ENCODE measurements around the gene COL4A1. TPM values are rescaled to one million over a fixed set of nuclear protein-coding genes. Genes with fewer than 3 reads are reported as not detected.
A peak's percentile ranks its signal among the peaks of the same experiment; 100 is the strongest.

Gene COL4A1
- total RNA-seq, 2 donors from 2014 or later = 140 to 201 TPM

GRCh38 chr13:110166598-110166997 lies 140.4 kb downstream of the COL4A1 start:
- Histone ChIP-seq H3K27me3 (no peaks in the 10 kb centered on the region), H3K36me3 (peaks cover 98% of the 10 kb centered on the region), H3K4me1 (no peaks in the 10 kb centered on the region), H3K4me3 (no peak overlapping the region), H3K27ac (no peak overlapping the region), H3K9me3 (no peaks in the 10 kb centered on the region)
- TF ChIP-seq CTCF (IDR thresholded peaks at IDR 0.05) = no peak
- DNase-seq (ENCODE audit: low spot score) = no peak

GRCh38 chr13:110164706-110165105 lies 142.3 kb downstream of the COL4A1 start:
- TF ChIP-seq CTCF (IDR thresholded peaks at IDR 0.05) = no peak
- DNase-seq (ENCODE audit: low spot score) = no peak
- no peaks in the 10 kb centered on the region for H3K9me3 ChIP-seq
- no peak overlapping the region for H3K4me3 ChIP-seq
- peaks cover 97% of the 10 kb centered on the region for H3K36me3 ChIP-seq
- no peaks in the 10 kb centered on the region for H3K4me1 ChIP-seq
- no peak overlapping the region for H3K27ac ChIP-seq
- no peaks in the 10 kb centered on the region for H3K27me3 ChIP-seq

GRCh38 chr13:110162866-110163658 lies 143.9 kb downstream of the COL4A1 start:
- H3K4me3 ChIP-seq = no peak overlapping the region
- TF ChIP-seq CTCF (IDR thresholded peaks at IDR 0.05) = no peak
- H3K36me3 ChIP-seq = peaks cover 97% of the 10 kb centered on the region
- no peak for DNase-seq (ENCODE audit: low spot score)
- no peaks in the 10 kb centered on the region for H3K9me3 ChIP-seq
- no peak overlapping the region for H3K27ac ChIP-seq
- H3K4me1 ChIP-seq = no peaks in the 10 kb centered on the region
- no peaks in the 10 kb centered on the region for H3K27me3 ChIP-seq

- no peaks in the 10 kb centered on the region for H3K4me1 ChIP-seq
- DNase-seq (ENCODE audit: low spot score) = no peak
- no peak overlapping the region for H3K27ac ChIP-seq
- no peaks in the 10 kb centered on the region for H3K27me3 ChIP-seq
- H3K4me3 ChIP-seq = no peak overlapping the region
- no peaks in the 10 kb centered on the region for H3K9me3 ChIP-seq
- no peak for TF ChIP-seq CTCF (IDR thresholded peaks at IDR 0.05)
- peaks cover 97% of the 10 kb centered on the region for H3K36me3 ChIP-seq
These were observed 144.9 kb downstream of the COL4A1 start for GRCh38 chr13:110162053-110162452.

- H3K4me1 ChIP-seq = no peaks in the 10 kb centered on the region
- peak overlapping the region in 1 of 2 donors; percentile 28 for H3K27ac ChIP-seq
- H3K4me3 ChIP-seq = no peak overlapping the region
- H3K36me3 ChIP-seq = peaks cover 97% of the 10 kb centered on the region
- TF ChIP-seq CTCF (IDR thresholded peaks at IDR 0.05) = no peak
- H3K9me3 ChIP-seq = no peaks in the 10 kb centered on the region
- H3K27me3 ChIP-seq = no peaks in the 10 kb centered on the region
- DNase-seq (ENCODE audit: low spot score) = no peak
These were observed 145.7 kb downstream of the COL4A1 start for GRCh38 chr13:110161112-110161882.

Measured in right atrium auricular region (tissue), 2 donors.